ENCODE results near the gene KIF26A.

Gene KIF26A

GRCh38 chr14:104118006-104118844 lies 20.2 kb upstream of the KIF26A start:
- H3K4me3 ChIP-seq (ENCODE audit: low read depth, low read length) = no peak overlapping the region
- no peak for TF ChIP-seq CTCF (IDR thresholded peaks at IDR 0.05; ENCODE audit: low read depth, low read length, missing control alignments)
- in situ Hi-C loops (cut with HindIII; ENCODE audit: low pct_ligation_motif_present, low sequenced_read_pairs) = no loop called here
- peaks cover 29% of the 10 kb centered on the region for H3K27me3 ChIP-seq (replicated peaks)
- H3K27ac ChIP-seq = no peak overlapping the region
- H3K36me3 ChIP-seq (replicated peaks) = no peaks in the 10 kb centered on the region
- DNase-seq = no peak

GRCh38 chr14:104119119-104119487 lies 19.3 kb upstream of the KIF26A start:
- Histone ChIP-seq H3K27ac (no peak overlapping the region), H3K36me3 (replicated peaks) (no peaks in the 10 kb centered on the region), H3K27me3 (replicated peaks) (peaks cover 29% of the 10 kb centered on the region), H3K4me3 (ENCODE audit: low read depth, low read length) (no peak overlapping the region)
- DNase-seq = no peak
- in situ Hi-C loops (cut with HindIII; ENCODE audit: low pct_ligation_motif_present, low sequenced_read_pairs) = no loop called here
- no peak for TF ChIP-seq CTCF (IDR thresholded peaks at IDR 0.05; ENCODE audit: low read depth, low read length, missing control alignments)

- no peak for TF ChIP-seq CTCF (IDR thresholded peaks at IDR 0.05; ENCODE audit: low read depth, low read length, missing control alignments)
- H3K27ac ChIP-seq = no peak overlapping the region
- no peak for DNase-seq
- H3K27me3 ChIP-seq (replicated peaks) = peaks cover 29% of the 10 kb centered on the region
- H3K4me3 ChIP-seq (ENCODE audit: low read depth, low read length) = no peak overlapping the region
- in situ Hi-C loops (cut with HindIII; ENCODE audit: low pct_ligation_motif_present, low sequenced_read_pairs) = no loop called here
- no peaks in the 10 kb centered on the region for H3K36me3 ChIP-seq (replicated peaks)
Observed at GRCh38 chr14:104119488-104120251, 18.7 kb upstream of the KIF26A start.

- TF ChIP-seq CTCF (IDR thresholded peaks at IDR 0.05; ENCODE audit: low read depth, low read length, missing control alignments) = no peak
- H3K27me3 ChIP-seq (replicated peaks) = peaks cover 29% of the 10 kb centered on the region
- no peak for DNase-seq
- in situ Hi-C loops (cut with HindIII; ENCODE audit: low pct_ligation_motif_present, low sequenced_read_pairs) = no loop called here
- H3K27ac ChIP-seq = no peak overlapping the region
- H3K4me3 ChIP-seq (ENCODE audit: low read depth, low read length) = no peak overlapping the region
- H3K36me3 ChIP-seq (replicated peaks) = no peaks in the 10 kb centered on the region
Observed at GRCh38 chr14:104120281-104120741, 18.1 kb upstream of the KIF26A start.

GRCh38 chr14:104121142-104121541 lies 17.2 kb upstream of the KIF26A start:
- no peak for DNase-seq
- TF ChIP-seq CTCF (IDR thresholded peaks at IDR 0.05; ENCODE audit: low read depth, low read length, missing control alignments) = no peak
- Histone ChIP-seq H3K4me3 (ENCODE audit: low read depth, low read length) (no peak overlapping the region), H3K36me3 (replicated peaks) (no peaks in the 10 kb centered on the region), H3K27ac (no peak overlapping the region), H3K27me3 (replicated peaks) (peaks cover 24% of the 10 kb centered on the region)
- in situ Hi-C loops (cut with HindIII; ENCODE audit: low pct_ligation_motif_present, low sequenced_read_pairs) = no loop called here

All from brain microvascular endothelial cell (primary cell).